IPS-NIHi7 (cell line): ENCODE measurements around the gene BCKDK.
"Not testable (repeated sequence)": the region's sequence is repeated elsewhere in the genome, so short reads cannot be mapped to it uniquely, and the experiment has no call there.

Experiments
- DNase-seq: peaks from one replicate; pipeline ENCODE4 v3.0.0; 2012; ENCODE audit warnings: mixed read lengths; ENCODE audit errors: extremely low spot score

Gene BCKDK

DNA sequence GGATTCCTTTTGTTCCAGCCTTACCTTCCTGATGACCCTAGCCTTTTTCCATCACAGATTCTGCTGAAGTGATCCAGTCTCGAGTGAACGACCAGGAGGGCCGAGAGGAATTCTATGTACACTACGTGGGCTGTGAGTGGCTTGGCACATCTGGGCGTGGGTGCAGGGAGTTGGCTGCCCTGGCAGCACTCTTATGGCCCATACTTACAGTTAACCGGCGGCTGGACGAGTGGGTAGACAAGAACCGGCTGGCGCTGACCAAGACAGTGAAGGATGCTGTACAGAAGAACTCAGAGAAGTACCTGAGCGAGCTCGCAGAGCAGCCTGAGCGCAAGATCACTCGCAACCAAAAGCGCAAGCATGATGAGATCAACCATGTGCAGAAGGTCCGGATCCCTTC is 11.9 kb downstream of the BCKDK start:
- no peak for DNase-seq

- no peak for DNase-seq
Observed at GRCh38 chr16:31125844-31126243, 17.7 kb downstream of the BCKDK start.

DNA sequence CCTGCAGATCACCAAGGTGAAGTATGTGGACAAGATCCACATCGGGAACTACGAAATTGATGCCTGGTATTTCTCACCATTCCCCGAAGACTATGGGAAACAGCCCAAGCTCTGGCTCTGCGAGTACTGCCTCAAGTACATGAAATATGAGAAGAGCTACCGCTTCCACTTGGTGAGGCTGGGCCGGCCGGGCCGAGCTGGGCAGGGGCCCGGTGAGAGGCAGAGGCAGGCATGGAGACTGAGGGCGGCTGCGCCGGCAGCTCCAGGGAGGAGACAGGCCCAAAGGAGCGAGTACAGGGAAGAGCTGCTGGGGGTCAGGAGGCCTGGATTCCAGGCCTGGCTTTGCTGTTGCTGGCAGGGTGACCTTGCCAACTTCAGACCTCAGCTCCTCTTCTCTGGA is 19.0 kb downstream of the BCKDK start:
- DNase-seq, result no peak

GRCh38 chr16:31128711-31129567 is 20.8 kb downstream of the BCKDK start:
- no peak for DNase-seq

- DNase-seq, result no peak
Observed at GRCh38 chr16:31129568-31130335, 21.6 kb downstream of the BCKDK start.

GRCh38 chr16:31130336-31130891 is 22.2 kb downstream of the BCKDK start:
- no peak for DNase-seq

- peak; percentile 70 for DNase-seq
Observed at GRCh38 chr16:31130899-31131298, 22.7 kb downstream of the BCKDK start.

- DNase-seq, result no peak
Observed at GRCh38 chr16:31131416-31131815, 23.2 kb downstream of the BCKDK start.

GRCh38 chr16:31131841-31132271 is 23.7 kb downstream of the BCKDK start:
- no peak for DNase-seq

GRCh38 chr16:31132303-31132979 is 24.3 kb downstream of the BCKDK start:
- DNase-seq, result no peak

GRCh38 chr16:31133046-31133501 is 24.9 kb downstream of the BCKDK start:
- DNase-seq, result no peak

DNA sequence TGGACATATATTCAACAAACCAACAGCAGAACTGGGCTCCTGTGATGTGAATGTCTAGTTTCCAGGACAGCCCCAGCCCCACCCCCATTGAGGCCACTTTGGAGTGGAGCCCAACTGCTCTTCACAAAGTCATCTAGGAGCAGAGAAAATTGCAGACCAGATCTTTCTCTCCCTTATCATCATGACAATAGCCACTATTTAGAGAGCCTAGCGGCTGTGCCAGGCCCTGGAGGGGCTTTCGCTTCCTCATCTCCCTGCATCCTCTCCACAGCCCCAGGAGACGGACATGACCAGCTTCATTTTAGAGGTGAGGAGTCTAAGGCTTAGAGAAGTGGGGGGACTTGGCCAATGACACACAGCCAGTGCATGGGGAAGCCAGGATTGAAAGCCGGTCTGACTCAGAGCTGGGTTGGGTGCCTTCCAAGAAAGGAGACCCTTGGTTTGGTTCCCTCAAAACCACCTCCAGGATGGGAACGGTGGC is 25.9 kb downstream of the BCKDK start:
- peak; percentile 34 for DNase-seq

DNA sequence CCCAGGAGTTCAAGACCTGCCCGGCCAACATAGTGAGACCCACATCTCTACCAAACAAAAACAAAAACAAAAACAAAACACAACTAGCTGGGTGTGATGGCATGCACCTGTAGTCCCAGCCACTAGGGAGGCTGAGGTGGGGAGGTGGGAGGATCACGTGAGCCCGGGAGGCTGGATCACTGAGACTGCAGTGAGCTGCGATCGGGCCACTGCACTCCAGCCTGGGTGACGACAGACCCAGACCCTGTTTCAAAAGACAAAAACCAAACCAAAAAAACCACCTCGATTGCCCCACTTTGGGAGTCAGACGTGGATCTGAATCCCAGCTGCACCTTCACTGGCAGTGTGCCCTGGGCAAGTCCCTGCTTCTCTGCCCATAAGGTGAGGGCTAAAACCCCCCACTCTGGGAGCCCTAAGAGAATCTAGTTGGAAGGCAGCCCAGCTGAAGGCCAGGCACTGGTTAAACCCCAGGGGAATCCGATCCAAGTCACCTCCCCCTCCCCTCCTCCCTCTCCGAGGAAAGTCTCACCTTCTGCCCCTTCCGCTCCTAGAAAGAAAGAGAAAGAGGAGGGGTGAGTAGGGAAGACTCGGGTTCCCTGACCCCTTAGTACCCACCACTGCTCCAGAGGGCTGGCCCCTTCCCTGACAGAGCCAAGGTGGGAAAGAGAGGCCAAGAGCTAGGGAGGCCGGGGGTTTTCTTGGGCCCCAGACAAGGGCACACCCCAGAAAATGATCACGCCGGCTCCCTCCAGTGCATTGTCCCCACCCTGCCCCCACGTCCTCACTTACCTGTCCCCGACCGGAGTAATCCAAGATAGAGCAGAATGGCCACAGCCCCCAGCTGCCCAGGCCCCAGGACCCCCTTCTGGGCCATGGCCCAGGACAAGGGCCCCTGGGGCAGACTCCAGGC is 26.7 kb downstream of the BCKDK start:
- DNase-seq, result peak; percentile 68

DNA sequence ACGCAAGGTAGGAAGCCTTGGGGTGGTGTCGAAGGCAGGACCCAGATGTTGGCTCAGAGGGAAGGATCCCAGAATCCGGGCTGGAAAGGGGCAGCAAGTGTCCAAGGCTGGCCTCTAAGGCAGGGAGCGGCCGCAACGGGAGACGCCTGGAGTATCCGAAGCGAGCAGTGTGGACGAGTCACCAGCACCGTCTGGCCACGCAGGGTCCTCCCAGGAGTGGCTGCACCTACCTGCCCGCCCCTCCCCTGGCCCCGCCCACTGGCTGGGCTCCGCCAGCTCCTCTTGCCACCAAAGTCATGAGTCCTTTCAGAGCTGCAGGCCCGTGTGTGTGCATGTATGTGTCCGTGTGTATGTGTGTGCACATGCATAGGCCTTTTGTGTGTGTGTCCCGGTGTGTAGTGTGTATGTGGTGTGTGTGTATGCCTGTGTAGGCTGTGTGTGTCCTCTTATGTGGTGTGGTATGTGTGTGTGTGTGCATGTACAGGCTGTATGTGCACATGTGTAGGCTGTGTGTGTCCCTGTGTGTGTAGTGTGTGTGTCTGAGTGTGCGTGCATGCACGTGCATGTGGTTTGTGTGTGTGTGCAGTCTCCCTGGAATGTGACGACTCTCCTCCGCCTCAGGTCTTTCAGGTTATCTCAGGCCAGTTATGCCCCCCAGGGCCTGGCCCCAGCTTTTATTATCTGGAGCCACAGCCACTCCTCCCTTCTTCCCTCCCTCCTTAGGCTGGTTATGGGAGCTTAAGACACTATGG is 27.5 kb downstream of the BCKDK start, which contains the start of gene PRSS8:
TSS of gene PRSS8 (minus strand) at position 193 of the 752 bp plus-strand sequence. CDS start 229 bp downstream, outside the sequence.
- peak; percentile 56 for DNase-seq

- no peak for DNase-seq
Observed at GRCh38 chr16:31136287-31136662, 28.1 kb downstream of the BCKDK start.

DNA sequence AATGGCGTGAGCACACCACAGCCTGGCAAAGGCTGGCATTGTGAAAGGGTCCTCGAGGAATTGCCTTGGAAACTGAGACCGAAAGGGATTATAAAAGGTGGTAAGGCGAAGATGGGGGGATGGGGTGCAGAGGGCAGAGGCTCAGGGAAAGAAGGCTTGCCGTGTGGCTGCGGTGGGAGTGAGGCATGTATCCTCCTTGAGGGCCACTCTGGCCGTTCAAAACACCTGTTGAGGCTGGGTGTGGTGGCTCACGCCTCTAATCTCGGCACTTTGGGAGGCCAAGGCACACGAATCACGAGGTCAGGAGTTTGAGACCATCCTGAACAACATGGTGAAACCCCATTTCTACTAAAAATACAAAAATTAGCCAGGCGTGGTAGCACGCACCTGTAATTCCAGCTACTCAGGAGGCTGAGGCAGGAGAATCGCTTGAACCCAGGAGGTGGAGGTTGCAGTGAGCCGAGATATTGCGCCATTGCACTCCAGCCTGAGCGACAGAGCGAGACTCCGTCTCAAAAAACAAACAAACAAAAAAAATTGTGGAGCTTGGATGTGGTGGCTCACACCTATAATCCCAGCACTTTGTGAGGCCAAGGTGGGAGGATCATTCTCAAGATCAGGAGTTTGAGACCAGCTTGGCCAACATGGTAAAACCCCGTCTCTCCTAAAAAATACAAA is 28.8 kb downstream of the BCKDK start:
- DNase-seq, result not testable (repeated sequence)

- peak; percentile 62 for DNase-seq
Observed at GRCh38 chr16:31138621-31139578, 30.7 kb downstream of the BCKDK start.

DNA sequence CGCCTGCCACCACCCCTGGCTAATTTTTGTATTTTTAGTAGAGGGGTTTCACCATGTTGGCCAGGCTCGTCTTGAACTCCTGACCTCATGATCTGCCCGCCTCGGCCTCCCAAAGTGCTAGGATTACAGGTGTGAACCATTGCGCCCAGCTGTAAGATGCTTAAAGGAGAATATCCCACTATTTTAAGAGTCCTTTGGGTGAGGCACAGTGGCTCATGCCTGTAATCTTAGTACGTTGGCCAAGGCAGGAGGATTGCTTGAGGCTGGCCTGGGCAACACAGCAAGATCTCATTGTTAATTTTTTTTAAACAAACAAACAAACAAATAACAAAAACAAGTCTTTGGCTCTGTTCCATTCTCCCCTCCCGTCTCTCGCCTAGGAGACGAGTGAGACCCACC is 32.9 kb downstream of the BCKDK start:
- not testable (repeated sequence) for DNase-seq
